ENCODE data around the gene HFM1. TPM values are rescaled to one million over a fixed set of nuclear protein-coding genes. Genes with fewer than 3 reads are reported as not detected.

Gene HFM1
- total RNA-seq, 1 experiment from 2014 or later, result 2.4 TPM

DNA sequence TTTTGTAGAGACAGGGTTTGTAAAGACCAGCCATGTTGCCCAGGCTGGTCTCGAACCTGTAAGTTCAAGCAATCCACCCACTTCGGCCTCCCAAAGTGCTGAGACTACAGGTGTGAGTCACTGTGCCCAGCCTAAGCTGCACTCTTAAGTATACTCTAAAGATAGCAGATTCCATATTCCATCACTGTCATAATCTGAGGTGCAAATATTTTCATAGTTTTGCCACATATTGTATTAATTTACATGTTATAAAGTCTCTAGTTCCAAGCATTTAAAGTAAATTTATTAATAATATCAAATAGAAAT is 121.3 kb downstream of the HFM1 start:
- no peaks in the 10 kb centered on the region for H3K4me1 ChIP-seq (ENCODE audit: insufficient read depth, low read length)
- Mint-ChIP-seq H3K27ac (peak overlapping the region in 1 of 3 experiments; percentile 75; a peak in 1 of 7 replicates), H3K4me1 (peaks cover 9 to 11% of the 10 kb centered on the region in 2 experiments), H3K27me3 (ENCODE audit: low read depth) (peaks cover 3% of the 10 kb centered on the region; the same call in 1 of the 2 replicates), H3K36me3 (ENCODE audit: insufficient read depth in 1 of 3, low read depth in 3 of 3) (peaks cover 4 to 9% (median 6%) of the 10 kb centered on the region in 3 experiments; a peak in 6 of 7 replicates), H3K9me3 (peaks cover 7% of the 10 kb centered on the region in 2 experiments), H3K4me3 (no peak overlapping the region)
- H3K14ac ChIP-seq (ENCODE audit: insufficient read depth, low read length), result no peak overlapping the region
- H3K79me2 ChIP-seq (ENCODE audit: insufficient read depth, low read length), result no peaks in the 10 kb centered on the region
- no peak overlapping the region for H4K91ac ChIP-seq (ENCODE audit: insufficient read length, low read depth, low read length)
- no peak overlapping the region for H3K27ac ChIP-seq (ENCODE audit: insufficient read length, low read depth, low read length)
- no peak overlapping the region for H2BK120ac ChIP-seq (ENCODE audit: low read depth, low read length, poor library complexity, severe bottlenecking)
- no peak overlapping the region for H3K23ac ChIP-seq (ENCODE audit: insufficient read length, low read depth, low read length)
- H2BK12ac ChIP-seq (ENCODE audit: insufficient read length, low read depth, low read length), result no peak overlapping the region
- H2BK15ac ChIP-seq (ENCODE audit: low read depth, low read length), result no peak overlapping the region
- no peaks in the 10 kb centered on the region for H3K9me3 ChIP-seq (ENCODE audit: control insufficient read depth, low read depth, low read length)
- DNase-seq, result no peak
- H2BK20ac ChIP-seq (ENCODE audit: low read depth, low read length, poor library complexity, severe bottlenecking), result no peak overlapping the region
- H3K27me3 ChIP-seq (ENCODE audit: insufficient read depth, low read length), result no peaks in the 10 kb centered on the region
- H3K79me1 ChIP-seq (ENCODE audit: insufficient read depth, low read depth, low read length, poor library complexity, severe bottlenecking), result no peaks in the 10 kb centered on the region
- no peak overlapping the region for H3T11ph ChIP-seq (ENCODE audit: low read length)
- no peaks in the 10 kb centered on the region for H4K20me1 ChIP-seq (ENCODE audit: control insufficient read depth, insufficient read depth, insufficient read length)
- H2BK5ac ChIP-seq (ENCODE audit: insufficient read length, low read length), result no peak overlapping the region
- no peak overlapping the region for H3K4ac ChIP-seq (ENCODE audit: low read depth, low read length)
- no peak overlapping the region for H2AFZ ChIP-seq (ENCODE audit: low read length)
- TF ChIP-seq, protein P1, sequence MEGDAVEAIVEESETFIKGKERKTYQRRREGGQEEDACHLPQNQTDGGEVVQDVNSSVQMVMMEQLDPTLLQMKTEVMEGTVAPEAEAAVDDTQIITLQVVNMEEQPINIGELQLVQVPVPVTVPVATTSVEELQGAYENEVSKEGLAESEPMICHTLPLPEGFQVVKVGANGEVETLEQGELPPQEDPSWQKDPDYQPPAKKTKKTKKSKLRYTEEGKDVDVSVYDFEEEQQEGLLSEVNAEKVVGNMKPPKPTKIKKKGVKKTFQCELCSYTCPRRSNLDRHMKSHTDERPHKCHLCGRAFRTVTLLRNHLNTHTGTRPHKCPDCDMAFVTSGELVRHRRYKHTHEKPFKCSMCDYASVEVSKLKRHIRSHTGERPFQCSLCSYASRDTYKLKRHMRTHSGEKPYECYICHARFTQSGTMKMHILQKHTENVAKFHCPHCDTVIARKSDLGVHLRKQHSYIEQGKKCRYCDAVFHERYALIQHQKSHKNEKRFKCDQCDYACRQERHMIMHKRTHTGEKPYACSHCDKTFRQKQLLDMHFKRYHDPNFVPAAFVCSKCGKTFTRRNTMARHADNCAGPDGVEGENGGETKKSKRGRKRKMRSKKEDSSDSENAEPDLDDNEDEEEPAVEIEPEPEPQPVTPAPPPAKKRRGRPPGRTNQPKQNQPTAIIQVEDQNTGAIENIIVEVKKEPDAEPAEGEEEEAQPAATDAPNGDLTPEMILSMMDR (conservative IDR thresholded peaks at IDR 0.05), result no peak
- no peak overlapping the region for H4K5ac ChIP-seq (ENCODE audit: insufficient read length, low read depth, low read length)
- H2AK5ac ChIP-seq (ENCODE audit: insufficient read length, low read length), result no peak overlapping the region
- H3K18ac ChIP-seq (ENCODE audit: insufficient read length, low read depth, low read length), result no peak overlapping the region
- H3K23me2 ChIP-seq (ENCODE audit: insufficient read length, low read depth, low read length, poor library complexity, severe bottlenecking), result no peaks in the 10 kb centered on the region
- no peak overlapping the region for H3K4me2 ChIP-seq (ENCODE audit: insufficient read depth, insufficient read length, low read length)
- no peak overlapping the region for H3K56ac ChIP-seq (ENCODE audit: insufficient read length, low read depth, low read length)
- no CpG with 5 or more reads among the region's 2 CpGs for WGBS (ENCODE audit: extremely low coverage, insufficient read length, low lambda C conversion rate)
- H3K9ac ChIP-seq (ENCODE audit: extremely low read depth, insufficient read length, low read length), result no peak overlapping the region
- H4K8ac ChIP-seq (replicated peaks; ENCODE audit: insufficient read length, low read depth, low read length), result no peak overlapping the region

All from H9 (cell line).